Uterus (tissue), 2 donors: ENCODE results near the gene MYLIP.

ENCODE experiments used
- CTCF ChIP-seq, 4 experiments: fragments of 200-600 bp in 2 of 4; fragments of 450-650 bp in 2 of 4; sonication (generic) in 2 of 4; IDR thresholded peaks; one replicate each; pipeline ENCODE4 v1.5.1; 2016 to 2019; ENCODE audit warnings: antibody characterized with exemption in 4 of 4, mild to moderate bottlenecking in 2 of 4, moderate library complexity in 1 of 4
- POLR2A ChIP-seq, 2 donors: fragments of 450-650 bp; IDR thresholded peaks; one replicate each; pipeline ENCODE4 v1.6.1; 2016; ENCODE audit warnings: antibody characterized with exemption in 2 of 2, mild to moderate bottlenecking in 1 of 2, moderate library complexity in 1 of 2

GRCh38 chr6:16165641-16166040, 36.8 kb downstream of the MYLIP start:
- TF ChIP-seq CTCF (IDR thresholded peaks at IDR 0.05) (no peak), POLR2A (IDR thresholded peaks at IDR 0.05) (no peak)
